Endodermal cell (in vitro differentiated cells): ENCODE results near the gene GPT2. TPM values are rescaled to one million over a fixed set of nuclear protein-coding genes. Genes with fewer than 3 reads are reported as not detected.
"Not testable (repeated sequence)": the region's sequence is repeated elsewhere in the genome, so short reads cannot be mapped to it uniquely, and the experiment has no call there.

Experiments used
- DNase-seq: peaks from one replicate; pipeline ENCODE4 v3.0.0-alpha.2; 2017
- H3K27ac ChIP-seq: 2 replicates; pipeline ENCODE4 v1.5.1; 2013; ENCODE audit warnings: mild to moderate bottlenecking, low read depth, low read length, moderate library complexity
- H3K27me3 ChIP-seq: 2 replicates; pipeline ENCODE4 v1.6.1; 2013; ENCODE audit warnings: mild to moderate bottlenecking, low read length, moderate library complexity; ENCODE audit not compliant: insufficient read depth, control insufficient read depth, poor library complexity, severe bottlenecking
- H3K36me3 ChIP-seq: 2 replicates; pipeline ENCODE4 v1.7.0; 2013; ENCODE audit warnings: mild to moderate bottlenecking, low read length, moderate library complexity; ENCODE audit not compliant: control insufficient read depth, insufficient read depth
- H3K4me1 ChIP-seq: one replicate; pipeline ENCODE4 v1.7.0; 2013; ENCODE audit warnings: low read length; ENCODE audit not compliant: control insufficient read depth, insufficient read depth
- H3K4me3 ChIP-seq: 2 replicates; pipeline ENCODE4 v1.5.1; 2013; ENCODE audit warnings: mild to moderate bottlenecking, low read length, moderate library complexity
- H3K9ac ChIP-seq: 2 replicates; pipeline ENCODE4 v1.6.1; 2013; ENCODE audit warnings: mild to moderate bottlenecking, low read length, moderate library complexity; ENCODE audit not compliant: poor library complexity, severe bottlenecking; ENCODE audit errors: extremely low read depth
- H3K9me3 ChIP-seq: 2 replicates; pipeline ENCODE4 v1.6.1; 2013; ENCODE audit warnings: mild to moderate bottlenecking, low read length, moderate library complexity; ENCODE audit not compliant: control insufficient read depth
- H3K27ac Mint-ChIP-seq: 2 replicates; pipeline ENCODE4 v1.8.0; 2020; ENCODE audit warnings: mixed read lengths
- H3K27me3 Mint-ChIP-seq: 2 replicates; pipeline ENCODE4 v1.8.0; 2021; ENCODE audit warnings: mild to moderate bottlenecking, mixed read lengths; ENCODE audit not compliant: insufficient read depth
- H3K36me3 Mint-ChIP-seq: 2 replicates; pipeline ENCODE4 v1.8.0; 2020; ENCODE audit warnings: low read depth, mixed read lengths
- H3K4me1 Mint-ChIP-seq: 2 replicates; pipeline ENCODE4 v1.8.0; 2020; ENCODE audit warnings: mixed read lengths
- H3K4me3 Mint-ChIP-seq: 2 replicates; pipeline ENCODE4 v1.8.0; 2020; ENCODE audit warnings: mild to moderate bottlenecking, moderate library complexity, mixed read lengths
- H3K9me3 Mint-ChIP-seq: 2 replicates; pipeline ENCODE4 v1.8.0; 2020; ENCODE audit warnings: mild to moderate bottlenecking, mixed read lengths
- WGBS, 2 experiments: methylation state at CpG; one replicate each; pipeline versions ENCODE4 v1.1.5 to v1.1.7; 2013; ENCODE audit warnings: missing lambda C conversion rate in 2 of 2, mixed read lengths in 1 of 2; ENCODE audit not compliant: insufficient coverage in 1 of 2, insufficient read length in 1 of 2; 5-methylcytosine and 5-hydroxymethylcytosine counted together
- total RNA-seq, 2 donors: library from RNA; stranded (reverse); fragmentation: NEBNext Ultra II Directional in 1 of 2; extraction: Animal tissue kit (Norgen Biotek cat#: 25700) in 1 of 2; gene quantifications; 2 replicates in 1 of 2; 3 replicates in 1 of 2; pipeline ENCODE4 v1.2.1, GENCODE V29; 2021
- TF ChIP-seq, protein P1 (sequence below): fragments of 200-600 bp; sonication (generic); conservative IDR thresholded peaks from 2 replicates; pipeline ENCODE4 v1.5.0; 2021; ENCODE audit warnings: antibody characterized with exemption, mild to moderate bottlenecking

Gene GPT2
- total RNA-seq, 2 donors from 2014 or later = 44.1 to 65.5 TPM

DNA sequence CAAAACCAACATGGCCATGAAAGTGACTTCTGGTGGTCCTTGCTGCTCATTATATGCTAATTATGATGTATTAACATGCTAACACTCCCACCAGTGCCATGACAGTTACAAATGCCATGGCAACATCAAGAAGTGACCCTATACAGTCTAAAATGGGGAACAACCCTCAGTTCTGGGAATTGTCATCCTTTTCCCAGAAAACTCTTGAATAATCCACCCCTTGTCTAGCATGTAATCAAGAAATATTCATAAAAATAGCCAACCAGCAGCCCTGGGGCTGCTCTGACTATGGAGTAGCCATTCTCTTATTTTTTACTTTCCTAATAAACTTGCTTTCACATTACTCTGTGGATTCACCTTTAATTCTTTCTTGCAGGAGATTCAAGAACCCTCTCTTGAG lies 53.4 kb downstream of the GPT2 start:
- Histone ChIP-seq H3K4me3 (no peak overlapping the region), H3K27ac (no peak overlapping the region), H3K36me3 (no peaks in the 10 kb centered on the region), H3K27me3 (no peaks in the 10 kb centered on the region), H3K4me1 (no peaks in the 10 kb centered on the region), H3K9me3 (no peaks in the 10 kb centered on the region), H3K9ac (no peak overlapping the region)
- Mint-ChIP-seq H3K36me3 (no peaks in the 10 kb centered on the region), H3K4me1 (no peaks in the 10 kb centered on the region), H3K9me3 (peaks cover 6% of the 10 kb centered on the region), H3K27ac (no peak overlapping the region), H3K4me3 (no peak overlapping the region), H3K27me3 (no peaks in the 10 kb centered on the region)
- TF ChIP-seq, protein P1, sequence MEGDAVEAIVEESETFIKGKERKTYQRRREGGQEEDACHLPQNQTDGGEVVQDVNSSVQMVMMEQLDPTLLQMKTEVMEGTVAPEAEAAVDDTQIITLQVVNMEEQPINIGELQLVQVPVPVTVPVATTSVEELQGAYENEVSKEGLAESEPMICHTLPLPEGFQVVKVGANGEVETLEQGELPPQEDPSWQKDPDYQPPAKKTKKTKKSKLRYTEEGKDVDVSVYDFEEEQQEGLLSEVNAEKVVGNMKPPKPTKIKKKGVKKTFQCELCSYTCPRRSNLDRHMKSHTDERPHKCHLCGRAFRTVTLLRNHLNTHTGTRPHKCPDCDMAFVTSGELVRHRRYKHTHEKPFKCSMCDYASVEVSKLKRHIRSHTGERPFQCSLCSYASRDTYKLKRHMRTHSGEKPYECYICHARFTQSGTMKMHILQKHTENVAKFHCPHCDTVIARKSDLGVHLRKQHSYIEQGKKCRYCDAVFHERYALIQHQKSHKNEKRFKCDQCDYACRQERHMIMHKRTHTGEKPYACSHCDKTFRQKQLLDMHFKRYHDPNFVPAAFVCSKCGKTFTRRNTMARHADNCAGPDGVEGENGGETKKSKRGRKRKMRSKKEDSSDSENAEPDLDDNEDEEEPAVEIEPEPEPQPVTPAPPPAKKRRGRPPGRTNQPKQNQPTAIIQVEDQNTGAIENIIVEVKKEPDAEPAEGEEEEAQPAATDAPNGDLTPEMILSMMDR = no peak
- no peak for DNase-seq

DNA sequence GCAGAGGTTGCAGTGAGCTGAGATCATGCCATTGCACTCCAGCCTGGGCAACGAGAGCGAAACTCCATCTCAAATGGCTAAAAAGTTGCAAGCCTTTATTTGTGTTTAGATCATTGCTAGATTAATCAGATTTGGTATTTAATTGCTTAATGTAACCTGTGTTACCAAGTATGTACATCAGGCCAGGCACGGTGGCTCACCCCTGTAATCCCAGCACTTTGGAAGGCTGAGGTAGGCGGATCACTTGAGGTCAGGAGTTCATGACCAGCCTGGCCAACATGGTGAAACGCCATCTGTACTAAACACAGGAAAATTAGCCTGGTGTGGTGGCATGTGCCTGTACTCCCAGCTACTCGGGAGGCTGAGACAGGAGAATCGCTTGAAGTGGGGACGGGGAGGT lies 60.6 kb downstream of the GPT2 start:
- H3K4me3 Mint-ChIP-seq, H3K27ac Mint-ChIP-seq, H3K27me3 ChIP-seq, H3K4me1 Mint-ChIP-seq, H3K36me3 ChIP-seq, H3K4me1 ChIP-seq, H3K9me3 Mint-ChIP-seq, H3K27me3 Mint-ChIP-seq, DNase-seq, H3K36me3 Mint-ChIP-seq, H3K9me3 ChIP-seq, H3K4me3 ChIP-seq, H3K9ac ChIP-seq, H3K27ac ChIP-seq: not testable (repeated sequence)
- 75 to 98% methylated on average over 5 to 8 of the region's 8 CpGs for WGBS, 2 experiments

DNA sequence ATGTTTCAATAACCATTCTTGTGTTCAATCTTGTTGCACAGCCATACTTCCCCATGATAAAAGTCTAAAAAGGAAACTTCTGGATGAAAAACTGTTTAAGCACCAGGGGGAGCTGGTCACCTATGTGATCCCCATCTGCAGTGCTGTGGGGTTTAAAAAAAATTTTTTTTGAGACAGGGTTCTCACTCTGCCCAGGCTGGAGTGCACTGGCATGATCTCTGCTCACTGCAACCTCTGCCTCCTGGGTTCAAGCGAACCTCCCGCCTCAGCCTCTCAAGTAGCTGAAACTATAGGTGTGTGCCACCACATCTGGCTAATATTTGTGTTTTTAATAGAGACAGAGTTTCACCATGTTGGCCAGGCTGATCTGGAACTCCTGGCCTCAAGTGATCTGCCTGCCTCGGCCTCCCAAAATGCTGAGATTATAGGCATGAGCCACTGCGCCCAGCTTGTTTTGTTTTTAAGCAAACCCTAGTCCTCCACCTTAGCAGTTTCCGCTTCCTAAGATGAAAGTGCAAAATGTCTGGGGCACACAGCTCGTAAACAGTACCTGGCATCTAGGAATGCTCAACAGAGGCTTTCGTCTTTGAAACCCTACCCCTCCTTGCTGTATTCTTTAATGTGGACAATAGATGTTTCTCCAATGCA lies 63.9 kb downstream of the GPT2 start:
- Histone ChIP-seq H3K9ac (no peak overlapping the region), H3K27ac (no peak overlapping the region), H3K36me3 (no peaks in the 10 kb centered on the region), H3K4me1 (no peaks in the 10 kb centered on the region), H3K9me3 (no peaks in the 10 kb centered on the region), H3K27me3 (no peaks in the 10 kb centered on the region), H3K4me3 (no peak overlapping the region)
- peak; percentile 59 for DNase-seq
- H3K36me3 Mint-ChIP-seq = no peaks in the 10 kb centered on the region
- H3K27ac Mint-ChIP-seq = no peak overlapping the region
- no peaks in the 10 kb centered on the region for H3K9me3 Mint-ChIP-seq
- 89 to 93% methylated on average over 7 of the region's 7 CpGs for WGBS, 2 experiments
- H3K27me3 Mint-ChIP-seq = no peaks in the 10 kb centered on the region
- H3K4me1 Mint-ChIP-seq = no peaks in the 10 kb centered on the region
- no peak overlapping the region for H3K4me3 Mint-ChIP-seq
- TF ChIP-seq, protein P1 = peak; percentile 82
